Mesothelial cell of epicardium (in vitro differentiated cells): ENCODE data around the gene B3GNT5. TPM values are rescaled to one million over a fixed set of nuclear protein-coding genes. Genes with fewer than 3 reads are reported as not detected.

Experiments used
- DNase-seq, 2 experiments: peaks; one replicate each; pipeline ENCODE4 v3.0.0; 2021; ENCODE audit warnings: low spot score in 2 of 2; ENCODE audit not compliant: unreplicated experiment in 2 of 2
- H3K27ac Mint-ChIP-seq: 2 replicates; pipeline ENCODE4 v1.8.0; 2021; ENCODE audit warnings: mixed read lengths
- H3K27me3 Mint-ChIP-seq: 2 replicates; pipeline ENCODE4 v1.8.0; 2021; ENCODE audit warnings: low read depth, mixed read lengths
- H3K36me3 Mint-ChIP-seq: 2 replicates; pipeline ENCODE4 v1.8.0; 2021; ENCODE audit warnings: mixed read lengths
- H3K4me1 Mint-ChIP-seq: 2 replicates; pipeline ENCODE4 v1.8.0; 2021; ENCODE audit warnings: mixed read lengths
- H3K4me3 Mint-ChIP-seq: 2 replicates; pipeline ENCODE4 v1.8.0; 2021; ENCODE audit warnings: mild to moderate bottlenecking, moderate library complexity, mixed read lengths
- H3K9me3 Mint-ChIP-seq: 2 replicates; pipeline ENCODE4 v1.8.0; 2021; ENCODE audit warnings: mixed read lengths
- CTCF ChIP-seq: fragments of 200-600 bp; sonication (generic); IDR thresholded peaks from one replicate; pipeline ENCODE4 v1.5.0; 2021; ENCODE audit warnings: antibody characterized with exemption; ENCODE audit not compliant: unreplicated experiment
- total RNA-seq: library from RNA; stranded (reverse); gene quantifications from 3 replicates; pipeline ENCODE4 v1.2.1, GENCODE V29; 2021

The B3GNT5 gene
- total RNA-seq, 1 donor from 2014 or later = 29.1 TPM

GRCh38 chr3:183317271-183317670, 64.2 kb downstream of the B3GNT5 start:
- H3K36me3 Mint-ChIP-seq = no peaks in the 10 kb centered on the region
- TF ChIP-seq CTCF = no peak
- H3K4me1 Mint-ChIP-seq = peaks cover 5% of the 10 kb centered on the region
- H3K4me3 Mint-ChIP-seq = no peak overlapping the region
- no peaks in the 10 kb centered on the region for H3K27me3 Mint-ChIP-seq
- no peak for DNase-seq
- H3K27ac Mint-ChIP-seq = no peak overlapping the region
- H3K9me3 Mint-ChIP-seq = no peaks in the 10 kb centered on the region

- H3K36me3 Mint-ChIP-seq = no peaks in the 10 kb centered on the region
- no peak for DNase-seq
- no peak overlapping the region for H3K27ac Mint-ChIP-seq
Observed at GRCh38 chr3:183317886-183318865, 65.1 kb downstream of the B3GNT5 start.

DNA sequence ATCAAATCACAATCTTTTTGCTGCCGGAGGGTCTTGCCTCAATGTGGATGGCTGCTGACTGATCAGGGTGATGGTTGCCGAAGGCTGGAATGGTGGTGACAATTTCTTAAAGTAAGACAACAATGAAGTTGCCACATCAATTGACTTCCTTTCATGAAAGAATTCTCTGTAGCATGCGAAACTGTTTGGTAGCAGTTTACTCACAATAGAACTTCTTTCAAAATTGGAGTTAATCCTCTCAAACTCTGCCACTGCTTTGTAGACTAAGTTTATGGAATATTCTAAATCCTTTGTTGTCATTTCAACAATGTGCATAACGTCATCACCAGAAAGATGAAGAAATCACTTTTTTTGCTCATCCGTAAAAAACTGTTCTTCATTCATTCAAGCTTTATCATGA, 65.8 kb downstream of the B3GNT5 start:
- H3K36me3 Mint-ChIP-seq = no peaks in the 10 kb centered on the region
- no peak overlapping the region for H3K4me3 Mint-ChIP-seq
- H3K9me3 Mint-ChIP-seq = no peaks in the 10 kb centered on the region
- H3K27ac Mint-ChIP-seq = no peak overlapping the region
- no peak for TF ChIP-seq CTCF
- peaks cover 5% of the 10 kb centered on the region for H3K4me1 Mint-ChIP-seq
- H3K27me3 Mint-ChIP-seq = no peaks in the 10 kb centered on the region
- DNase-seq = no peak

More at GRCh38 chr3:183317886-183318865, 65.1 kb downstream of the B3GNT5 start:
- Mint-ChIP-seq H3K4me1 (peaks cover 5% of the 10 kb centered on the region), H3K27me3 (no peaks in the 10 kb centered on the region), H3K4me3 (no peak overlapping the region), H3K9me3 (no peaks in the 10 kb centered on the region)
- no peak for TF ChIP-seq CTCF

DNA sequence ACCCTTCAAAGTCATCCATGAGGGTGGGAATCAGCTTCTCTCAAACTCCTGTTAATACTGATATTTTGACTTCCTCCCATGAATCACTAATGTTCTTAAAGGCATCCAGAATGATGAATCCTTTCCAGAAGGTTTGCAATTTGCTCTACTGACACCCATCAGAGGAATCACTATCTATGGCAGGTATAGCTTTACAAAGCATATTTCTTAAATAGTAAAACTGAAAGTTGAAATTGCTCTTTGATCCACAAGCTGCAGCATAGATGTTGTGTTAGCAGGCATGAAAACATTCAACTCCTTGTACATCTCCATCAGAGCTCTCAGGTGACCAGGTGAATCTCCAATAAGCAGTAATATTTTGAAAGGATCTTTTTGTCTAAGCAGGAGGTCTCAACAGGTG, 66.3 kb downstream of the B3GNT5 start:
- no peak for TF ChIP-seq CTCF
- Mint-ChIP-seq H3K27me3 (no peaks in the 10 kb centered on the region), H3K4me1 (peaks cover under 1% of the 10 kb centered on the region), H3K36me3 (no peaks in the 10 kb centered on the region), H3K27ac (no peak overlapping the region), H3K9me3 (no peaks in the 10 kb centered on the region), H3K4me3 (no peak overlapping the region)
- DNase-seq = no peak

Other genes with a start within 250 kb of the B3GNT5 start
- 36.4 to 39.0 TPM (median 37.3 TPM) in 3 replicates for gene MCCC1, start 153.8 kb upstream of the B3GNT5 start, total RNA-seq
- 1.5 to 1.9 TPM (median 1.7 TPM) in 3 replicates for gene LAMP3, start 90.5 kb upstream of the B3GNT5 start, total RNA-seq
- 2.0 to 3.4 TPM (median 3.1 TPM) in 3 replicates for gene MCF2L2, start 175.4 kb downstream of the B3GNT5 start, total RNA-seq